K562 (cell line): ENCODE results near the gene KRAS. TPM values are rescaled to one million over a fixed set of nuclear protein-coding genes. Genes with fewer than 3 reads are reported as not detected.

Experiments used
- ATF4 ChIP-seq: fragments of 450-650 bp; formaldehyde crosslinking; IDR thresholded peaks from 2 replicates; pipeline ENCODE4 v1.4.0; 2022; ENCODE audit warnings: mild to moderate bottlenecking, moderate library complexity
- CXXC5 ChIP-seq: fragments of 250-450 bp; sonication (Bioruptor Pico); IDR thresholded peaks from 2 replicates; pipeline ENCODE4 v1.8.0; 2022; ENCODE audit warnings: inconsistent platforms, mild to moderate bottlenecking, moderate library complexity
- DMBX1 ChIP-seq: fragments of 250-450 bp; sonication (Bioruptor Pico); IDR thresholded peaks from 2 replicates; pipeline ENCODE4 v1.8.0; 2022; ENCODE audit warnings: inconsistent platforms, mild to moderate bottlenecking, moderate library complexity, borderline replicate concordance
- GABPA ChIP-seq: fragments of 200-800 bp; sonication (Bioruptor generic); conservative IDR thresholded peaks from 2 replicates; pipeline ENCODE4 v1.6.1; 2016; ENCODE audit warnings: low read depth, missing genetic modification characterization, missing compliant biosample characterization
- HDAC1 ChIP-seq, 2 experiments: fragments of 450-650 bp; IDR thresholded peaks; 2 replicates each; pipeline ENCODE4 v1.6.1; 2016 to 2017; ENCODE audit warnings: inconsistent platforms in 1 of 2, mild to moderate bottlenecking in 1 of 2, moderate library complexity in 1 of 2
- HOXB6 ChIP-seq: fragments of 250-450 bp; sonication (Bioruptor Pico); IDR thresholded peaks from 2 replicates; pipeline ENCODE4 v1.5.1; 2022; ENCODE audit warnings: mild to moderate bottlenecking, borderline replicate concordance
- NKRF ChIP-seq: fragments of 450-650 bp; IDR thresholded peaks from 2 replicates; pipeline ENCODE4 v1.6.1; 2016; ENCODE audit warnings: borderline replicate concordance
- PRDM10 ChIP-seq: fragments of 450-650 bp; IDR thresholded peaks from 2 replicates; pipeline ENCODE4 v1.6.1; 2018; ENCODE audit not compliant: partially characterized antibody
- RCOR1 ChIP-seq, 2 experiments: IDR thresholded peaks; 2 replicates each; pipeline ENCODE4 v1.6.1; 2012; ENCODE audit warnings: low read depth in 2 of 2, low read length in 2 of 2, borderline replicate concordance in 1 of 2, improper control_type of control experiment in 1 of 2
- THRB ChIP-seq: fragments of 450-650 bp; formaldehyde crosslinking; conservative IDR thresholded peaks from 2 replicates; pipeline ENCODE4 v1.4.0; 2022; ENCODE audit warnings: mild to moderate bottlenecking, missing genetic modification characterization
- ZBTB11 ChIP-seq, 3 experiments: fragments of 200-800 bp in 1 of 3; fragments of 250-450 bp in 1 of 3; fragments of 450-650 bp in 1 of 3; sonication (Bioruptor Pico) in 1 of 3; sonication (Bioruptor generic) in 1 of 3; formaldehyde crosslinking in 1 of 3; IDR thresholded peaks; 2 replicates each; pipeline versions ENCODE4 v1.6.1 to v1.8.0; 2016 to 2022; ENCODE audit warnings: mild to moderate bottlenecking in 2 of 3, missing genetic modification characterization in 2 of 3, missing compliant biosample characterization in 1 of 3, moderate library complexity in 1 of 3
- ZNF24 ChIP-seq: fragments of 450-650 bp; IDR thresholded peaks from 2 replicates; pipeline ENCODE4 v1.6.1; 2016
- polyA plus RNA-seq, 8 experiments: library from polyadenylated mRNA; depleted of rRNA in 4 of 8; stranded (reverse) in 5 of 8; unstranded in 3 of 8; fragments of >200 nt; fragmentation: Nextera tagmentation in 2 of 8; fragmentation: Illumina TruSeq in 1 of 8; extraction: Ambion mirVana in 2 of 8; extraction: Trizol in 1 of 8; gene quantifications; 2 replicates each; pipeline versions ENCODE4 v1.2.1 to v1.2.3, GENCODE V29; 2011 to 2014; ENCODE audit warnings: inconsistent platforms in 1 of 8, missing spikeins in 1 of 8
- total RNA-seq, 7 experiments: library from RNA; depleted of rRNA in 6 of 7; stranded (reverse); fragments of >200 nt in 6 of 7; fragmentation: Illumina TruSeq in 2 of 7; extraction: Trizol in 2 of 7; gene quantifications; 2 replicates each; pipeline versions ENCODE4 v1.2.1 to v1.2.3, GENCODE V29; 2011 to 2021; ENCODE audit warnings: low replicate concordance in 1 of 7

Gene KRAS
- total and polyA plus RNA-seq, 9 of the 15 experiments (the other 6 are each of a cell fraction or from before 2014, with no cell fraction given) = 7.2 to 21.2 (median 12.7) TPM

- TF ChIP-seq ZBTB11 (CRISPR knock-in tag; IDR thresholded peaks at IDR 0.05) = 0 out of 6 replicates have a peak, but pooled peaks of 1 of the 3 experiments have one; percentile 27
- no peak for TF ChIP-seq GABPA (tag)
- no peak for TF ChIP-seq DMBX1 (CRISPR knock-in tag)
- TF ChIP-seq THRB (CRISPR knock-in tag) = no peak
- TF ChIP-seq HOXB6 = no peak
- TF ChIP-seq HDAC1 (IDR thresholded peaks at IDR 0.05) = peak in 1 of 2 experiments; percentile 78; a peak in 2 of 4 replicates
- TF ChIP-seq PRDM10 = no peak
- TF ChIP-seq ZNF24 = no peak
- TF ChIP-seq CXXC5 (CRISPR knock-in tag) = peak; percentile 90
- TF ChIP-seq ATF4 (CRISPR knock-in tag) = no peak
- TF ChIP-seq NKRF = no peak
- peak; percentile 1 to 75; a peak in 2 of 4 replicates for TF ChIP-seq RCOR1 (IDR thresholded peaks at IDR 0.05; ENCODE audit: borderline replicate concordance in 1 of 2, low read depth in 2 of 2, low read length in 2 of 2)
These were observed at the start of gene KRAS (continued) for GRCh38 chr12:25250744-25251730.
